ENCODE results near the gene SCGB1C1.

Gene SCGB1C1

GRCh38 chr11:199004-199581, 6.2 kb downstream of the SCGB1C1 start:
- H3K4me3 ChIP-seq (ENCODE audit: low read depth in 1 of 2, low read length in 2 of 2), result no peak overlapping the region
- H3K4me1 ChIP-seq (ENCODE audit: control insufficient read depth in 1 of 2, insufficient read depth in 2 of 2, low read length in 2 of 2), result no peaks in the 10 kb centered on the region
- peaks cover 13 to 24% of the 10 kb centered on the region in 2 donors for H3K36me3 ChIP-seq (ENCODE audit: control insufficient read depth in 1 of 2, insufficient read depth in 2 of 2, low read length in 2 of 2)
- H3K9me3 ChIP-seq (ENCODE audit: control insufficient read depth in 1 of 2, low read length in 2 of 2), result no peaks in the 10 kb centered on the region
- H3K27me3 ChIP-seq (ENCODE audit: low read depth, low read length), result no peaks in the 10 kb centered on the region
- no peak overlapping the region for H3K27ac ChIP-seq (ENCODE audit: low read length)

GRCh38 chr11:199782-200181, 6.9 kb downstream of the SCGB1C1 start:
- peaks cover 17 to 31% of the 10 kb centered on the region in 2 donors for H3K36me3 ChIP-seq (ENCODE audit: control insufficient read depth in 1 of 2, insufficient read depth in 2 of 2, low read length in 2 of 2)
- H3K9me3 ChIP-seq (ENCODE audit: control insufficient read depth in 1 of 2, low read length in 2 of 2), result no peaks in the 10 kb centered on the region
- H3K27ac ChIP-seq (ENCODE audit: low read length), result no peak overlapping the region
- H3K4me3 ChIP-seq (ENCODE audit: low read depth in 1 of 2, low read length in 2 of 2), result no peak overlapping the region
- H3K4me1 ChIP-seq (ENCODE audit: control insufficient read depth in 1 of 2, insufficient read depth in 2 of 2, low read length in 2 of 2), result peaks cover 0 to 5% of the 10 kb centered on the region in 2 donors
- H3K27me3 ChIP-seq (ENCODE audit: low read depth, low read length), result no peaks in the 10 kb centered on the region

GRCh38 chr11:200224-201003, 7.5 kb downstream of the SCGB1C1 start:
- Histone ChIP-seq H3K36me3 (ENCODE audit: control insufficient read depth in 1 of 2, insufficient read depth in 2 of 2, low read length in 2 of 2) (peaks cover 22 to 38% of the 10 kb centered on the region in 2 donors), H3K4me3 (ENCODE audit: low read depth in 1 of 2, low read length in 2 of 2) (no peak overlapping the region), H3K9me3 (ENCODE audit: control insufficient read depth in 1 of 2, low read length in 2 of 2) (no peaks in the 10 kb centered on the region), H3K4me1 (ENCODE audit: control insufficient read depth in 1 of 2, insufficient read depth in 2 of 2, low read length in 2 of 2) (peaks cover 0 to 11% of the 10 kb centered on the region in 2 donors), H3K27ac (ENCODE audit: low read length) (no peak overlapping the region), H3K27me3 (ENCODE audit: low read depth, low read length) (no peaks in the 10 kb centered on the region)

GRCh38 chr11:201966-202365, 9.1 kb downstream of the SCGB1C1 start:
- peaks cover 24 to 41% of the 10 kb centered on the region in 2 donors for H3K36me3 ChIP-seq (ENCODE audit: control insufficient read depth in 1 of 2, insufficient read depth in 2 of 2, low read length in 2 of 2)
- no peak overlapping the region for H3K4me3 ChIP-seq (ENCODE audit: low read depth in 1 of 2, low read length in 2 of 2)
- H3K4me1 ChIP-seq (ENCODE audit: control insufficient read depth in 1 of 2, insufficient read depth in 2 of 2, low read length in 2 of 2), result peaks cover 9 to 21% of the 10 kb centered on the region in 2 donors
- H3K27me3 ChIP-seq (ENCODE audit: low read depth, low read length), result no peaks in the 10 kb centered on the region
- H3K9me3 ChIP-seq (ENCODE audit: control insufficient read depth in 1 of 2, low read length in 2 of 2), result no peaks in the 10 kb centered on the region
- no peak overlapping the region for H3K27ac ChIP-seq (ENCODE audit: low read length)

GRCh38 chr11:202490-202889, 9.6 kb downstream of the SCGB1C1 start:
- Histone ChIP-seq H3K9me3 (ENCODE audit: control insufficient read depth in 1 of 2, low read length in 2 of 2) (no peaks in the 10 kb centered on the region), H3K27ac (ENCODE audit: low read length) (no peak overlapping the region), H3K4me1 (ENCODE audit: control insufficient read depth in 1 of 2, insufficient read depth in 2 of 2, low read length in 2 of 2) (peaks cover 9 to 21% of the 10 kb centered on the region in 2 donors), H3K27me3 (ENCODE audit: low read depth, low read length) (no peaks in the 10 kb centered on the region), H3K4me3 (ENCODE audit: low read depth in 1 of 2, low read length in 2 of 2) (no peak overlapping the region), H3K36me3 (ENCODE audit: control insufficient read depth in 1 of 2, insufficient read depth in 2 of 2, low read length in 2 of 2) (peaks cover 24 to 41% of the 10 kb centered on the region in 2 donors)

GRCh38 chr11:203056-203944, 10.4 kb downstream of the SCGB1C1 start:
- H3K9me3 ChIP-seq (ENCODE audit: control insufficient read depth in 1 of 2, low read length in 2 of 2), result no peaks in the 10 kb centered on the region
- no peaks in the 10 kb centered on the region for H3K27me3 ChIP-seq (ENCODE audit: low read depth, low read length)
- H3K36me3 ChIP-seq (ENCODE audit: control insufficient read depth in 1 of 2, insufficient read depth in 2 of 2, low read length in 2 of 2), result peaks cover 24 to 49% of the 10 kb centered on the region in 2 donors
- peaks cover 9 to 21% of the 10 kb centered on the region in 2 donors for H3K4me1 ChIP-seq (ENCODE audit: control insufficient read depth in 1 of 2, insufficient read depth in 2 of 2, low read length in 2 of 2)
- H3K4me3 ChIP-seq (ENCODE audit: low read depth in 1 of 2, low read length in 2 of 2), result no peak overlapping the region
- H3K27ac ChIP-seq (ENCODE audit: low read length), result no peak overlapping the region

GRCh38 chr11:203945-204586, 11.2 kb downstream of the SCGB1C1 start:
- no peak overlapping the region for H3K27ac ChIP-seq (ENCODE audit: low read length)
- peaks cover 24 to 50% of the 10 kb centered on the region in 2 donors for H3K36me3 ChIP-seq (ENCODE audit: control insufficient read depth in 1 of 2, insufficient read depth in 2 of 2, low read length in 2 of 2)
- peaks cover 9 to 22% of the 10 kb centered on the region in 2 donors for H3K4me1 ChIP-seq (ENCODE audit: control insufficient read depth in 1 of 2, insufficient read depth in 2 of 2, low read length in 2 of 2)
- H3K4me3 ChIP-seq (ENCODE audit: low read depth in 1 of 2, low read length in 2 of 2), result no peak overlapping the region
- H3K9me3 ChIP-seq (ENCODE audit: control insufficient read depth in 1 of 2, low read length in 2 of 2), result no peaks in the 10 kb centered on the region
- H3K27me3 ChIP-seq (ENCODE audit: low read depth, low read length), result no peaks in the 10 kb centered on the region

GRCh38 chr11:204587-205109, 11.8 kb downstream of the SCGB1C1 start:
- H3K4me1 ChIP-seq (ENCODE audit: control insufficient read depth in 1 of 2, insufficient read depth in 2 of 2, low read length in 2 of 2), result peaks cover 14 to 28% of the 10 kb centered on the region in 2 donors
- H3K27ac ChIP-seq (ENCODE audit: low read length), result no peak overlapping the region
- no peaks in the 10 kb centered on the region for H3K9me3 ChIP-seq (ENCODE audit: control insufficient read depth in 1 of 2, low read length in 2 of 2)
- H3K36me3 ChIP-seq (ENCODE audit: control insufficient read depth in 1 of 2, insufficient read depth in 2 of 2, low read length in 2 of 2), result peaks cover 27 to 50% of the 10 kb centered on the region in 2 donors
- H3K27me3 ChIP-seq (ENCODE audit: low read depth, low read length), result no peaks in the 10 kb centered on the region
- no peak overlapping the region for H3K4me3 ChIP-seq (ENCODE audit: low read depth in 1 of 2, low read length in 2 of 2)

- Histone ChIP-seq H3K27ac (ENCODE audit: low read length) (peak overlapping the region; percentile 99), H3K27me3 (ENCODE audit: low read depth, low read length) (no peaks in the 10 kb centered on the region), H3K4me3 (ENCODE audit: low read depth in 1 of 2, low read length in 2 of 2) (peak overlapping the region; percentile 85 to 93), H3K4me1 (ENCODE audit: control insufficient read depth in 1 of 2, insufficient read depth in 2 of 2, low read length in 2 of 2) (peaks cover 19 to 36% of the 10 kb centered on the region in 2 donors), H3K9me3 (ENCODE audit: control insufficient read depth in 1 of 2, low read length in 2 of 2) (no peaks in the 10 kb centered on the region), H3K36me3 (ENCODE audit: control insufficient read depth in 1 of 2, insufficient read depth in 2 of 2, low read length in 2 of 2) (peaks cover 35 to 55% of the 10 kb centered on the region in 2 donors)
Measured at GRCh38 chr11:205221-206001, 12.5 kb downstream of the SCGB1C1 start.

GRCh38 chr11:206002-206384, 13.1 kb downstream of the SCGB1C1 start:
- peak overlapping the region; percentile 99 for H3K27ac ChIP-seq (ENCODE audit: low read length)
- no peaks in the 10 kb centered on the region for H3K9me3 ChIP-seq (ENCODE audit: control insufficient read depth in 1 of 2, low read length in 2 of 2)
- H3K4me1 ChIP-seq (ENCODE audit: control insufficient read depth in 1 of 2, insufficient read depth in 2 of 2, low read length in 2 of 2), result peaks cover 19 to 41% of the 10 kb centered on the region in 2 donors
- no peaks in the 10 kb centered on the region for H3K27me3 ChIP-seq (ENCODE audit: low read depth, low read length)
- H3K4me3 ChIP-seq (ENCODE audit: low read depth in 1 of 2, low read length in 2 of 2), result peak overlapping the region; percentile 85 to 93
- H3K36me3 ChIP-seq (ENCODE audit: control insufficient read depth in 1 of 2, insufficient read depth in 2 of 2, low read length in 2 of 2), result peaks cover 40 to 55% of the 10 kb centered on the region in 2 donors
